Testis (tissue), 2 donors: Measurements from ENCODE around the gene ADSL.

ENCODE experiments used
- CTCF ChIP-seq, 3 experiments: fragments of 450-650 bp in 2 of 3; fragments of 200-600 bp in 1 of 3; sonication (generic) in 1 of 3; IDR thresholded peaks; one replicate each; pipeline ENCODE4 v1.5.1; 2016 to 2019; ENCODE audit warnings: antibody characterized with exemption in 3 of 3, mild to moderate bottlenecking in 2 of 3, moderate library complexity in 1 of 3
- POLR2A ChIP-seq: fragments of 450-650 bp; IDR thresholded peaks from one replicate; pipeline ENCODE4 v1.6.1; 2017; ENCODE audit warnings: antibody characterized with exemption, mild to moderate bottlenecking, moderate library complexity

DNA sequence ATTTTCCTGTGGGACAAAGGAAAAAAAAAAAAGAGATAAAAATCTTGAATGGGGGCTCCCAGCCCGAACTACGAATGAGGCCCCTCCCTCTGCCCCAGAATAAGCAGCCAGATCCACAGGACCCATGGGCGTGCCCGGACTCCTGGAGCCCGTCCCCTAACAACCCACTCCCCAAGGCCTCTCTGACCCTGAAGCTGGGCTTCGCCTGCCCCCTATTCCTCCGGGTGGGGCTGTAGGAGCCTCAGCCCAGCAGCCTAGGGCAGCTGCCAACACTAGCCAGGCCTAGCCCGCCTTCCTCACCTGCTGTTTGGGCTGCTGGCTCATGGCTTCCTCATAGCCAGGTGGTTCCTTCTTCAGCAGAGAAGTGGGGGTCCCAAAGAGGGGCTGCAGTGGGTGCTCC is 70.7 kb downstream of the ADSL start:
- no peak for TF ChIP-seq CTCF (IDR thresholded peaks at IDR 0.05)
- no peak for TF ChIP-seq POLR2A
